MCF 10A (cell line): ENCODE measurements around the gene SSNA1. TPM values are rescaled to one million over a fixed set of nuclear protein-coding genes. Genes with fewer than 3 reads are reported as not detected.

Experiments
- BruUV-seq: library from RNA; stranded (reverse); fragments of 400-500 nt; replicated peaks from 2 replicates; lab custom pipeline; 2021; lab: Mats Ljungman, UMichigan
- CTCF ChIA-PET: fragments of 300-600 bp; sonication (Branson Sonifier 250); formaldehyde crosslinking; extraction: SDS; loops from one replicate; lab custom pipeline; 2021; ENCODE audit warnings: antibody characterized with exemption, inconsistent platforms; lab: Yijun Ruan, JAX
- POLR2A ChIA-PET: fragments of 300-600, 350-650 bp; sonication (Branson Sonifier 250); formaldehyde crosslinking; extraction: SDS; loops from one replicate; lab custom pipeline; 2020; ENCODE audit warnings: antibody characterized with exemption, inconsistent platforms; lab: Yijun Ruan, JAX
- DNase-seq: peaks from one replicate; pipeline ENCODE4 v3.0.0-alpha.2; 2018; ENCODE audit not compliant: unreplicated experiment
- H3K27ac Mint-ChIP-seq: one replicate; pipeline ENCODE4 v1.8.0; 2022; ENCODE audit warnings: mild to moderate bottlenecking, low read depth, mixed read lengths; ENCODE audit not compliant: unreplicated experiment
- H3K27me3 Mint-ChIP-seq: one replicate; pipeline ENCODE4 v1.8.0; 2022; ENCODE audit warnings: mixed read lengths; ENCODE audit not compliant: insufficient read depth, unreplicated experiment
- H3K36me3 Mint-ChIP-seq: one replicate; pipeline ENCODE4 v1.8.0; 2022; ENCODE audit warnings: mild to moderate bottlenecking, moderate library complexity, mixed read lengths; ENCODE audit not compliant: insufficient read depth, unreplicated experiment
- H3K4me1 Mint-ChIP-seq: one replicate; pipeline ENCODE4 v1.8.0; 2022; ENCODE audit warnings: mixed read lengths; ENCODE audit not compliant: insufficient read depth, unreplicated experiment
- H3K4me3 Mint-ChIP-seq: one replicate; pipeline ENCODE4 v1.8.0; 2022; ENCODE audit warnings: mild to moderate bottlenecking, moderate library complexity, mixed read lengths; ENCODE audit not compliant: unreplicated experiment
- H3K9me3 Mint-ChIP-seq: one replicate; pipeline ENCODE4 v1.8.0; 2022; ENCODE audit warnings: mixed read lengths; ENCODE audit not compliant: unreplicated experiment
- CTCF ChIP-seq: fragments of 200-600 bp; IDR thresholded peaks from one replicate; pipeline ENCODE4 v1.8.0; 2022; ENCODE audit warnings: antibody characterized with exemption, mild to moderate bottlenecking; ENCODE audit not compliant: unreplicated experiment
- intact Hi-C: fragments of 100-400 bp; cut with micrococcal nuclease; formaldehyde crosslinking; loops from 2 replicates; pipeline ENCODE4 v1.14.1; 2022
- total RNA-seq: library from RNA; stranded (reverse); gene quantifications from 2 replicates; pipeline ENCODE4 v1.2.3, GENCODE V29; 2022

Gene SSNA1
- total RNA-seq, 1 experiment from 2014 or later, result 81.4 TPM

- Mint-ChIP-seq H3K27ac (no peak overlapping the region), H3K9me3 (no peaks in the 10 kb centered on the region), H3K27me3 (peaks cover 24% of the 10 kb centered on the region), H3K4me3 (no peak overlapping the region), H3K4me1 (no peaks in the 10 kb centered on the region), H3K36me3 (no peaks in the 10 kb centered on the region)
- no peak for TF ChIP-seq CTCF
- intact Hi-C loops, result no loop called here
- ChIA-PET POLR2A (interaction anchor here (1.1 kb wide), 1 partner anchor 27 kb away, joined by 3 read pairs; no protein-coding TSS in a partner anchor), CTCF (no interaction called here)
- BruUV-seq, result no TSS peak
- DNase-seq, result no peak
Measured at GRCh38 chr9:137156567-137157375, 31.7 kb upstream of the SSNA1 start.

GRCh38 chr9:137157618-137158415, 30.7 kb upstream of the SSNA1 start:
- H3K27me3 Mint-ChIP-seq, result peaks cover 24% of the 10 kb centered on the region
- DNase-seq, result no peak
- no peaks in the 10 kb centered on the region for H3K36me3 Mint-ChIP-seq
- intact Hi-C loops, result no loop called here
- no peak overlapping the region for H3K4me3 Mint-ChIP-seq
- no peak overlapping the region for H3K27ac Mint-ChIP-seq
- ChIA-PET POLR2A (interaction anchor here (0.8 to 1.1 kb wide), 2 partner anchors 28 to 71 kb away, joined by 3 read pairs; partner anchors contain the start of gene MAN1B1), CTCF (no interaction called here)
- no TSS peak for BruUV-seq
- H3K9me3 Mint-ChIP-seq, result no peaks in the 10 kb centered on the region
- no peaks in the 10 kb centered on the region for H3K4me1 Mint-ChIP-seq
- TF ChIP-seq CTCF, result no peak

- H3K27me3 Mint-ChIP-seq, result peaks cover 24% of the 10 kb centered on the region
Measured at GRCh38 chr9:137158625-137159024, 29.9 kb upstream of the SSNA1 start.

More at GRCh38 chr9:137158625-137159024, 29.9 kb upstream of the SSNA1 start:
- TF ChIP-seq CTCF, result no peak
- Mint-ChIP-seq H3K4me1 (no peaks in the 10 kb centered on the region), H3K4me3 (no peak overlapping the region), H3K36me3 (no peaks in the 10 kb centered on the region), H3K27ac (no peak overlapping the region), H3K9me3 (no peaks in the 10 kb centered on the region)
- CTCF ChIA-PET, result interaction anchor here (0.6 kb wide), 1 partner anchor 97 kb away, joined by 3 read pairs; no protein-coding TSS in a partner anchor
- no peak for DNase-seq
- intact Hi-C loops, result no loop called here
- POLR2A ChIA-PET, result no interaction called here
- BruUV-seq, result no TSS peak
